Hepatocyte (in vitro differentiated cells): ENCODE data around the gene WFDC9.

ENCODE experiments used
- CTCF ChIP-seq: fragments of 200-600 bp; sonication (generic); IDR thresholded peaks from 2 replicates; pipeline ENCODE4 v1.5.1; 2016; ENCODE audit warnings: antibody characterized with exemption, mild to moderate bottlenecking; ENCODE audit not compliant: poor library complexity
- EZH2 ChIP-seq: fragments of 200-600 bp; sonication (generic); IDR thresholded peaks from 2 replicates; pipeline ENCODE4 v1.6.1; 2016; ENCODE audit warnings: antibody characterized with exemption, mild to moderate bottlenecking, borderline replicate concordance
- EZH2phosphoT487 ChIP-seq: fragments of 200-600 bp; sonication (generic); IDR thresholded peaks from one replicate; pipeline ENCODE4 v1.6.1; 2018; ENCODE audit warnings: antibody characterized with exemption, mild to moderate bottlenecking, low read depth, moderate library complexity; ENCODE audit not compliant: unreplicated experiment, severe bottlenecking

DNA sequence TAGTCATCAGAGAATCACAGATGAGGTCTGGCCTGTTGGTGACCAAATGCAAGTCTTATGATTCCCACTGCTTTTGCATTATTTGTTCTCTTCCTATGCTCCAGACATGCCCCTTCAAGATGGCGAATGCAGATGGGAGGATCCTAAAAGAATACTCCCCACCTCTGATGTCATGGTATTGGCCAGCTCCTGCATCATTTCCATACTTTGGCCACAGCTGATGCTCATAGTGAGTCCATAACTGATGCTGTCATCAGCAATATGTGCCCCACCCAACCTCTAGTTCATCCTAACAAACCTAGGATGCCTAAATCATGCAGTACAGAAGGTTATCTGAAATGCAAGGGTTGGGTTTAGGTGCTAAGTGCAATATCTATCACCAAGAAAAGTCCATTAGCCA, 5.4 kb upstream of the WFDC9 start:
- no peak for TF ChIP-seq CTCF
- TF ChIP-seq EZH2: no peak
- TF ChIP-seq EZH2phosphoT487: no peak
